CD14-positive monocyte (primary cell): ENCODE results near the gene ZXDA. TPM values are rescaled to one million over a fixed set of nuclear protein-coding genes. Genes with fewer than 3 reads are reported as not detected.

Source experiments
- DNase-seq, 3 donors: peaks; one replicate each; pipeline ENCODE4 v3.0.0-alpha.2; 2011 to 2022
- H2AFZ ChIP-seq: 2 replicates; pipeline ENCODE4 v1.6.0; 2012; ENCODE audit warnings: mild to moderate bottlenecking, low read depth, low read length, inconsistent platforms; ENCODE audit not compliant: insufficient read depth, poor library complexity, severe bottlenecking
- H3K27ac ChIP-seq, 2 donors: 1 replicate in 1 of 2; 2 replicates in 1 of 2; pipeline ENCODE4 v1.5.1; 2012 to 2013; ENCODE audit warnings: low read length in 2 of 2, control low read depth in 1 of 2, inconsistent platforms in 1 of 2, low read depth in 1 of 2, mild to moderate bottlenecking in 1 of 2
- H3K27me3 ChIP-seq, 2 donors: one replicate each; pipeline versions ENCODE4 v1.6.0 to v1.6.1; 2011 to 2013; ENCODE audit warnings: low read length in 2 of 2; ENCODE audit not compliant: control insufficient read depth in 2 of 2, insufficient read depth in 2 of 2
- H3K36me3 ChIP-seq, 2 donors: replicated peaks in 1 of 2; 1 replicate in 1 of 2; 2 replicates in 1 of 2; pipeline versions ENCODE4 v1.5.1 to v1.6.1; 2012 to 2013; ENCODE audit warnings: low read length in 2 of 2, control low read depth in 1 of 2, inconsistent platforms in 1 of 2, mild to moderate bottlenecking in 1 of 2; ENCODE audit not compliant: insufficient read depth in 2 of 2, control insufficient read depth in 1 of 2
- H3K4me1 ChIP-seq, 2 donors: 1 replicate in 1 of 2; 2 replicates in 1 of 2; pipeline versions ENCODE4 v1.5.1 to v1.6.1; 2012 to 2013; ENCODE audit warnings: low read length in 2 of 2, control low read depth in 1 of 2, inconsistent platforms in 1 of 2, mild to moderate bottlenecking in 1 of 2, moderate library complexity in 1 of 2; ENCODE audit not compliant: insufficient read depth in 2 of 2, control insufficient read depth in 1 of 2
- H3K4me2 ChIP-seq: replicated peaks from 2 replicates; pipeline ENCODE3; 2012; ENCODE audit warnings: low read length, moderate library complexity, mild to moderate bottlenecking; ENCODE audit not compliant: poor library complexity, severe bottlenecking; ENCODE audit errors: extremely low read depth
- H3K4me3 ChIP-seq, 3 experiments: fragments of 200-600 bp in 1 of 3; sonication (generic) in 1 of 3; replicated peaks in 1 of 3; 1 replicate in 2 of 3; 2 replicates in 1 of 3; pipeline ENCODE4 v1.5.1; 2011 to 2013; ENCODE audit warnings: low read length in 3 of 3, mild to moderate bottlenecking in 3 of 3, control low read depth in 2 of 3, low read depth in 2 of 3, inconsistent platforms in 1 of 3, moderate library complexity in 1 of 3
- H3K79me2 ChIP-seq: 2 replicates; pipeline ENCODE4 v1.6.0; 2012; ENCODE audit warnings: mild to moderate bottlenecking, control low read depth, inconsistent platforms, low read length, moderate library complexity; ENCODE audit not compliant: insufficient read depth
- H3K9ac ChIP-seq: 2 replicates; pipeline ENCODE4 v1.6.0; 2017; ENCODE audit warnings: low read length, mild to moderate bottlenecking; ENCODE audit not compliant: insufficient read depth, poor library complexity, severe bottlenecking
- H3K9me3 ChIP-seq, 2 donors: replicated peaks in 1 of 2; 1 replicate in 1 of 2; 2 replicates in 1 of 2; pipeline versions ENCODE4 v1.5.1 to v1.6.1; 2012 to 2013; ENCODE audit warnings: low read length in 2 of 2, control low read depth in 1 of 2; ENCODE audit not compliant: control insufficient read depth in 1 of 2, insufficient read depth in 1 of 2
- H4K20me1 ChIP-seq: 2 replicates; pipeline ENCODE4 v1.6.0; 2012; ENCODE audit warnings: mild to moderate bottlenecking, low read length, control low read depth, moderate library complexity; ENCODE audit not compliant: insufficient read depth
- H3K27ac Mint-ChIP-seq, 7 donors: one replicate each; pipeline ENCODE4 v1.8.0; 2020; ENCODE audit warnings: mild to moderate bottlenecking in 7 of 7, mixed read lengths in 7 of 7, moderate library complexity in 6 of 7, inconsistent platforms in 2 of 7
- H3K27me3 Mint-ChIP-seq, 3 donors: one replicate each; pipeline ENCODE4 v1.8.0; 2021 to 2022; ENCODE audit warnings: low read depth in 3 of 3, mild to moderate bottlenecking in 3 of 3, mixed read lengths in 3 of 3, moderate library complexity in 3 of 3, inconsistent platforms in 1 of 3
- H3K36me3 Mint-ChIP-seq, 2 donors: one replicate each; pipeline ENCODE4 v1.8.0; 2020; ENCODE audit warnings: mixed read lengths in 2 of 2, inconsistent platforms in 1 of 2, mild to moderate bottlenecking in 1 of 2
- H3K4me1 Mint-ChIP-seq: one replicate; pipeline ENCODE4 v1.8.0; 2020; ENCODE audit warnings: mild to moderate bottlenecking, mixed read lengths
- H3K4me3 Mint-ChIP-seq, 2 donors: one replicate each; pipeline ENCODE4 v1.8.0; 2020; ENCODE audit warnings: mild to moderate bottlenecking in 2 of 2, mixed read lengths in 2 of 2, moderate library complexity in 1 of 2
- H3K9me3 Mint-ChIP-seq, 7 donors: one replicate each; pipeline ENCODE4 v1.8.0; 2020 to 2022; ENCODE audit warnings: mixed read lengths in 7 of 7, mild to moderate bottlenecking in 6 of 7, moderate library complexity in 6 of 7, inconsistent platforms in 2 of 7
- WGBS: methylation state at CpG from one replicate; pipeline ENCODE4 v1.1.5; 2013; ENCODE audit warnings: missing lambda C conversion rate; ENCODE audit not compliant: insufficient coverage; 5-methylcytosine and 5-hydroxymethylcytosine counted together
- intact Hi-C, 2 donors: fragments of 100-400 bp; cut with micrococcal nuclease; formaldehyde crosslinking; loops; one replicate each; pipeline versions ENCODE4 v1.15.0 to v1.15.1; 2023
- polyA plus RNA-seq, 3 donors: library from polyadenylated mRNA; depleted of rRNA in 1 of 3; unstranded in 2 of 3; stranded (reverse) in 1 of 3; fragments of 300-500 nt in 2 of 3; fragments of >200 nt in 1 of 3; fragmentation: Illumina TruSeq in 2 of 3; gene quantifications; 1 replicate in 2 of 3; 2 replicates in 1 of 3; pipeline ENCODE4 v1.2.3, GENCODE V29; 2012 to 2021
- TF ChIP-seq, protein P1 (sequence below): fragments of 200-600 bp; IDR thresholded peaks from one replicate; pipeline ENCODE4 v1.8.0; 2022; ENCODE audit warnings: antibody characterized with exemption, mild to moderate bottlenecking

ZXDA gene
- polyA plus RNA-seq, 3 donors, result 0.89 to 1.3 (median 1.0) TPM

DNA sequence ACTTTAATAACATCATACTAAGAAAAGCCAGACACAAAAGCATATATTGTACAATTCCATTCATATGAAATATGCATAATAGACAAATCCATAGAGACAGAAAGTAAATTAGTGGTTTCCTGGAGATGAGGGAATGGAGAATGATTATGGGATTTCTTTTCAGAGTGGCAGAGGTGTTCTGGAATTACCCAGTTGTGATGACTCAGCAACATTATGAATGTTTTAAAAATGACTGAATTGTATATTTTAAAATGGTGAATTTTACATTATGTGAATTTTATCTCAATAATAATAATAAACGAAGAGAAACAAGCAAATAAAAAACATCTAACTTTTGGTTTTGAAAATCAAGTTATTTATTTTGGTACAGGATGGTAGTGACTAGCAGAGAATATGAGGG is 11.2 kb downstream of the ZXDA start:
- Histone ChIP-seq H4K20me1 (no peaks in the 10 kb centered on the region), H3K27me3 (no peaks in the 10 kb centered on the region), H3K9ac (no peak overlapping the region), H3K79me2 (no peaks in the 10 kb centered on the region), H3K4me1 (no peaks in the 10 kb centered on the region), H3K9me3 (no peaks in the 10 kb centered on the region), H3K4me3 (no peak overlapping the region), H3K4me2 (no peak overlapping the region), H3K36me3 (no peaks in the 10 kb centered on the region), H2AFZ (no peak overlapping the region), H3K27ac (no peak overlapping the region)
- no peak for DNase-seq
- Mint-ChIP-seq H3K9me3 (peaks cover 0 to 4% (median 0%) of the 10 kb centered on the region in 7 donors), H3K36me3 (no peaks in the 10 kb centered on the region), H3K27me3 (peaks cover 0 to 1% (median 0%) of the 10 kb centered on the region in 3 donors), H3K4me3 (no peak overlapping the region), H3K27ac (no peak overlapping the region), H3K4me1 (no peaks in the 10 kb centered on the region)
- no CpG with 5 or more reads among the region's 1 CpG for WGBS
- intact Hi-C loops, result loop anchor here in 1 of 2 donors (10.0 kb wide), 1 partner anchor 1154 kb away; no protein-coding TSS in a partner anchor
- TF ChIP-seq, protein P1, sequence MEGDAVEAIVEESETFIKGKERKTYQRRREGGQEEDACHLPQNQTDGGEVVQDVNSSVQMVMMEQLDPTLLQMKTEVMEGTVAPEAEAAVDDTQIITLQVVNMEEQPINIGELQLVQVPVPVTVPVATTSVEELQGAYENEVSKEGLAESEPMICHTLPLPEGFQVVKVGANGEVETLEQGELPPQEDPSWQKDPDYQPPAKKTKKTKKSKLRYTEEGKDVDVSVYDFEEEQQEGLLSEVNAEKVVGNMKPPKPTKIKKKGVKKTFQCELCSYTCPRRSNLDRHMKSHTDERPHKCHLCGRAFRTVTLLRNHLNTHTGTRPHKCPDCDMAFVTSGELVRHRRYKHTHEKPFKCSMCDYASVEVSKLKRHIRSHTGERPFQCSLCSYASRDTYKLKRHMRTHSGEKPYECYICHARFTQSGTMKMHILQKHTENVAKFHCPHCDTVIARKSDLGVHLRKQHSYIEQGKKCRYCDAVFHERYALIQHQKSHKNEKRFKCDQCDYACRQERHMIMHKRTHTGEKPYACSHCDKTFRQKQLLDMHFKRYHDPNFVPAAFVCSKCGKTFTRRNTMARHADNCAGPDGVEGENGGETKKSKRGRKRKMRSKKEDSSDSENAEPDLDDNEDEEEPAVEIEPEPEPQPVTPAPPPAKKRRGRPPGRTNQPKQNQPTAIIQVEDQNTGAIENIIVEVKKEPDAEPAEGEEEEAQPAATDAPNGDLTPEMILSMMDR, result no peak

DNA sequence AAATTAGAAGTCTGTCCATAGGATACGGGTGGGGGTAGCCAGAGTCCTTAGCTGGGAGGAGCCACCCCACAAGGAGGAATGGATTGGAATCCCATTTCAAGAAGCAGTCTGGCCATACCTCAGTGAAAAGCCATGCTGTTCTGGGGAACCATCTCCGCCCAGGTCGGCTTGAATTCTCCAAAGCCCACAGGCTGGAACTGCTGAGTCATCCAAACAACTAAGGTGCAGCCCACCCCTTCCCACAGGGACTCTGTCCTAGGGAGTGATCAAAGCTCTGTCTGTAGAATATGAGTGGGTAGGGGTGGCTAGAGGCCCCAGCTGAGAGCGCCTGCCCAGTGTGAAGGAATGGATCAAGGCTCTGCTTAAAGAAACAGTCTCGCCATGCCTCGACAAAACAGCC is 38.8 kb downstream of the ZXDA start:
- Histone ChIP-seq H3K9ac (no peak overlapping the region), H3K79me2 (no peaks in the 10 kb centered on the region), H3K36me3 (no peaks in the 10 kb centered on the region), H3K4me2 (no peak overlapping the region), H3K4me1 (no peaks in the 10 kb centered on the region), H3K9me3 (peaks cover 17 to 26% of the 10 kb centered on the region in 2 donors), H3K27me3 (no peaks in the 10 kb centered on the region), H2AFZ (no peak overlapping the region), H3K27ac (no peak overlapping the region), H4K20me1 (no peaks in the 10 kb centered on the region), H3K4me3 (no peak overlapping the region)
- Mint-ChIP-seq H3K36me3 (no peaks in the 10 kb centered on the region), H3K27ac (no peak overlapping the region), H3K9me3 (peaks cover 3 to 22% (median 19%) of the 10 kb centered on the region in 7 donors), H3K27me3 (peaks cover 0 to 5% (median 0%) of the 10 kb centered on the region in 3 donors), H3K4me3 (no peak overlapping the region), H3K4me1 (no peaks in the 10 kb centered on the region)
- intact Hi-C loops, result no loop called here
- 100% methylated on average over 2 of the region's 6 CpGs for WGBS
- DNase-seq, result no peak
- TF ChIP-seq, protein P1, result no peak

Other genes starting within 250 kb of the ZXDA start
- gene NLRP2B, start 230.2 kb downstream of the ZXDA start, polyA plus RNA-seq, result not detected